Breast epithelium (tissue), 4 donors: ENCODE measurements around the gene DCANP1. TPM values are rescaled to one million over a fixed set of nuclear protein-coding genes. Genes with fewer than 3 reads are reported as not detected.

Source experiments
- DNase-seq, 2 donors: peaks; one replicate each; pipeline ENCODE4 v3.0.0-alpha.2; 2019; ENCODE audit warnings: low spot score in 2 of 2
- H3K27ac ChIP-seq, 2 donors: fragments of 200-600 bp; sonication (generic) in 1 of 2; one replicate each; pipeline ENCODE4 v1.5.1; 2016 to 2019; ENCODE audit warnings: mild to moderate bottlenecking in 1 of 2
- H3K27me3 ChIP-seq, 2 donors: fragments of 200-600 bp; sonication (generic) in 1 of 2; one replicate each; pipeline versions ENCODE4 v1.5.1 to v1.6.0; 2017 to 2019; ENCODE audit warnings: control low read depth in 1 of 2, mild to moderate bottlenecking in 1 of 2
- H3K36me3 ChIP-seq: fragments of 200-600 bp; one replicate; pipeline ENCODE4 v1.5.1; 2019
- H3K4me1 ChIP-seq, 2 donors: fragments of 200-600 bp; sonication (generic); one replicate each; pipeline ENCODE4 v1.5.1; 2016 to 2019; ENCODE audit warnings: control low read depth in 1 of 2
- H3K4me3 ChIP-seq, 3 donors: fragments of 200-600 bp; sonication (generic); 1 replicate in 2 of 3; 2 replicates in 1 of 3; pipeline ENCODE4 v1.5.1; 2016 to 2019; ENCODE audit warnings: mild to moderate bottlenecking in 3 of 3, moderate library complexity in 2 of 3
- H3K9me3 ChIP-seq, 2 donors: fragments of 200-600 bp; sonication (generic) in 1 of 2; one replicate each; pipeline ENCODE4 v1.5.1; 2016 to 2019; ENCODE audit warnings: control low read depth in 1 of 2
- POLR2A ChIP-seq: fragments of 450-650 bp; IDR thresholded peaks from one replicate; pipeline ENCODE4 v1.6.1; 2016; ENCODE audit warnings: antibody characterized with exemption, mild to moderate bottlenecking, moderate library complexity
- POLR2AphosphoS5 ChIP-seq, 3 donors: sonication (generic); formaldehyde crosslinking; IDR thresholded peaks; one replicate each; pipeline ENCODE4 v1.6.1; 2017; ENCODE audit warnings: antibody characterized with exemption in 3 of 3
- intact Hi-C: fragments of 100-400 bp; cut with DNase I; formaldehyde crosslinking; loops from one replicate; pipeline ENCODE4 v1.15.1; 2023; ENCODE audit warnings: low total_unique reads
- total RNA-seq, 3 donors: library from RNA; depleted of rRNA; stranded (reverse); fragments of >200 nt; gene quantifications; one replicate each; pipeline ENCODE4 v1.1.0, GENCODE V29; 2016
- TF ChIP-seq, protein P1 (sequence below), 3 donors: fragments of 450-650 bp; IDR thresholded peaks; one replicate each; pipeline ENCODE4 v1.5.1; 2016 to 2017; ENCODE audit warnings: antibody characterized with exemption in 3 of 3, mild to moderate bottlenecking in 3 of 3, moderate library complexity in 3 of 3

Gene DCANP1
- total RNA-seq, 3 donors from 2014 or later = not detected

- no peak overlapping the region for H3K27ac ChIP-seq
- no peak overlapping the region for H3K4me3 ChIP-seq
- intact Hi-C loops = no loop called here
- no peak for DNase-seq
- H3K9me3 ChIP-seq = no peaks in the 10 kb centered on the region
- peaks cover 0 to 21% of the 10 kb centered on the region in 2 donors for H3K27me3 ChIP-seq
- no peaks in the 10 kb centered on the region for H3K4me1 ChIP-seq
- no peak for TF ChIP-seq POLR2AphosphoS5 (IDR thresholded peaks at IDR 0.05)
- no peak for TF ChIP-seq POLR2A
- TF ChIP-seq, protein P1, sequence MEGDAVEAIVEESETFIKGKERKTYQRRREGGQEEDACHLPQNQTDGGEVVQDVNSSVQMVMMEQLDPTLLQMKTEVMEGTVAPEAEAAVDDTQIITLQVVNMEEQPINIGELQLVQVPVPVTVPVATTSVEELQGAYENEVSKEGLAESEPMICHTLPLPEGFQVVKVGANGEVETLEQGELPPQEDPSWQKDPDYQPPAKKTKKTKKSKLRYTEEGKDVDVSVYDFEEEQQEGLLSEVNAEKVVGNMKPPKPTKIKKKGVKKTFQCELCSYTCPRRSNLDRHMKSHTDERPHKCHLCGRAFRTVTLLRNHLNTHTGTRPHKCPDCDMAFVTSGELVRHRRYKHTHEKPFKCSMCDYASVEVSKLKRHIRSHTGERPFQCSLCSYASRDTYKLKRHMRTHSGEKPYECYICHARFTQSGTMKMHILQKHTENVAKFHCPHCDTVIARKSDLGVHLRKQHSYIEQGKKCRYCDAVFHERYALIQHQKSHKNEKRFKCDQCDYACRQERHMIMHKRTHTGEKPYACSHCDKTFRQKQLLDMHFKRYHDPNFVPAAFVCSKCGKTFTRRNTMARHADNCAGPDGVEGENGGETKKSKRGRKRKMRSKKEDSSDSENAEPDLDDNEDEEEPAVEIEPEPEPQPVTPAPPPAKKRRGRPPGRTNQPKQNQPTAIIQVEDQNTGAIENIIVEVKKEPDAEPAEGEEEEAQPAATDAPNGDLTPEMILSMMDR (IDR thresholded peaks at IDR 0.05) = no peak
- no peaks in the 10 kb centered on the region for H3K36me3 ChIP-seq
Measured at GRCh38 chr5:135484674-135485086, 37.5 kb upstream of the DCANP1 start.

DNA sequence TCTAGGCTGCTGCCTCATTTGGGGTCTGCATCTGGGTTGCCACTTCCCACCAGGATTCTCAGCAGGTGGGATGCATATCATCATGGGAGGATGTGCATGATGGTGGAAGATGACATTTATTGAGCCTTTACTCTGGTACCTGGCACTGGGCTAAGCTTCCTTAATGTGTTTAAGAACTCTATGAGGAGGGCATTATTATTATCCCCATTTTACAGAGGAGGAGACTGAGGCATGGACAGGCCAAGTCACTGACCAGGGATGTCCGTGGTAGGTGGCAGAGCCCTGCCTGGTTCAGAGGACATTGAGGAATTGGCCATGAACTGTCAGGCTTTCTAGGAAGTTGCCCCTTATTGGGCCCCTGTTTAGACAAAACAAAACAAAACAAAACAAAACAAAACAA lies 36.1 kb upstream of the DCANP1 start:
- H3K36me3 ChIP-seq = no peaks in the 10 kb centered on the region
- no peak for DNase-seq

DNA sequence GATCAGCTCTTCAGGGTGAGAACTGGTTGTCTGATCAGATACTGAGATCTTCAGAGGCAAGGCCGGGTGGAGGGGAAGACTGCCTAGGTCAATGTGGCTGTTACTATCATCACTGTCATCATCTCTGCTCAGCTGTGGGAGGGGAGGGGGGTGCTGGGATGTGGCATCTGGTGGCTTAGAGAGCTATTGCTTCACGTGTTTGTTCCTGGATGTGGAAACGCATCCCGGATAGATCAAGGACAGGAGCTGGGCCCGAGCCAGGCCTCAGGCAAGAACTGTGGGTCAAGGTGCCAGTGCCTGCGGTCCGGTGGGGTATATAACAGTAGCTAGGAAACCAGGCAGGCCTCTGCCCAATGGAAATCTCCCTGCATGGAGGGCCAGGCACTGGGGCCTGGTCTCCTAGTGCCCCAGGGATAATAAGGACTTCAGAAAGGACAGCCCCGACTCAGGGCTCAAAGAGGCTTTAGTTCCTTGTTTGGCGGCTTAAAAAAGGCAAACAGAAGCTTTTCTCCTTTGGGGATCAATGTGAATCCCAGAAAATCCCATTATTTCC lies 35.3 kb upstream of the DCANP1 start:
- Histone ChIP-seq H3K9me3 (no peaks in the 10 kb centered on the region), H3K4me1 (no peaks in the 10 kb centered on the region), H3K27ac (no peak overlapping the region), H3K36me3 (no peaks in the 10 kb centered on the region), H3K4me3 (no peak overlapping the region), H3K27me3 (peaks cover 0 to 12% of the 10 kb centered on the region in 2 donors)
- DNase-seq = no peak
- intact Hi-C loops = no loop called here
- TF ChIP-seq POLR2AphosphoS5 (IDR thresholded peaks at IDR 0.05) = no peak
- TF ChIP-seq, protein P1 (IDR thresholded peaks at IDR 0.05) = no peak
- no peak for TF ChIP-seq POLR2A

More for the DNA sequence above, 36.1 kb upstream of the DCANP1 start:
- TF ChIP-seq, protein P1 (IDR thresholded peaks at IDR 0.05) = no peak
- no peak for TF ChIP-seq POLR2A
- no peak for TF ChIP-seq POLR2AphosphoS5 (IDR thresholded peaks at IDR 0.05)
- no peaks in the 10 kb centered on the region for H3K9me3 ChIP-seq
- intact Hi-C loops = no loop called here
- H3K4me1 ChIP-seq = no peaks in the 10 kb centered on the region
- H3K4me3 ChIP-seq = no peak overlapping the region
- H3K27me3 ChIP-seq = peaks cover 0 to 13% of the 10 kb centered on the region in 2 donors
- H3K27ac ChIP-seq = no peak overlapping the region

DNA sequence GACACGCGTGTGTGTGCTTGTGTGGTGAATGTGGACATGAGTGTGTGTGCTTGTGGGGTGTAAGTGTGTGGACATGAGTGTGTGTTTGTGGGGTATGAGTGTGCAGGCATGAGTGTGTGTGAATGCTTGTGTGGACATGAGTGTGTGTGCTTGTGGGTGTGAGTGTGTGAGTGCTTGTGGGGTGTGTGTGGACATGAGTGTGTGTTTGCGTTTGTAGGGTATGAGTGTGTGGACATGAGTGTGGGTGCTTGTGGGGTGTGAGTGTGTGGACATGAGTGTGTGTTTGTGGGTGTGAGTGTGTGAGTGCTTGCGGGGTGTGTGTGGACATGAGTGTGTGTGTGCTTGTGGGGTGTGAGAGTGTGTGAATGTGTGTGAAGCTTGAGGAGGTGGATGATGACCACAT lies 34.8 kb upstream of the DCANP1 start:
- Histone ChIP-seq H3K9me3 (no peaks in the 10 kb centered on the region), H3K27ac (no peak overlapping the region), H3K27me3 (peaks cover 0 to 8% of the 10 kb centered on the region in 2 donors), H3K36me3 (no peaks in the 10 kb centered on the region), H3K4me1 (no peaks in the 10 kb centered on the region), H3K4me3 (no peak overlapping the region)
- DNase-seq = no peak
- intact Hi-C loops = no loop called here
- no peak for TF ChIP-seq POLR2A

GRCh38 chr5:135481387-135481786 lies 34.2 kb upstream of the DCANP1 start:
- Histone ChIP-seq H3K4me1 (no peaks in the 10 kb centered on the region), H3K4me3 (no peak overlapping the region), H3K27me3 (peaks cover 0 to 8% of the 10 kb centered on the region in 2 donors), H3K36me3 (no peaks in the 10 kb centered on the region), H3K27ac (no peak overlapping the region), H3K9me3 (no peaks in the 10 kb centered on the region)
- TF ChIP-seq, protein P1 (IDR thresholded peaks at IDR 0.05) = no peak
- TF ChIP-seq POLR2A = no peak
- TF ChIP-seq POLR2AphosphoS5 (IDR thresholded peaks at IDR 0.05) = no peak
- DNase-seq = no peak
- intact Hi-C loops = no loop called here
